K562 (cell line): ENCODE data around the gene OR4X1. TPM values are rescaled to one million over a fixed set of nuclear protein-coding genes. Genes with fewer than 3 reads are reported as not detected.

Experiments used
- ATAC-seq: fragments of 200-7000 bp; cut with Tn5 transposase; 3 replicates; pipeline ENCODE4 v1.9.1; 2020; ENCODE audit warnings: moderate library complexity
- BruUV-seq: library from RNA; stranded (reverse); fragments of 400-500 nt; replicated peaks from 2 replicates; lab custom pipeline; 2021; lab: Mats Ljungman, UMichigan
- CTCF ChIA-PET: fragments of 300-600 bp; formaldehyde crosslinking; extraction: SDS; loops from one replicate; lab custom pipeline; 2021; ENCODE audit warnings: low intra/inter-chr PET ratio; lab: Yijun Ruan, JAX
- POLR2A ChIA-PET: fragments of 300-600, 350-650 bp; sonication (Branson Sonifier 250); formaldehyde crosslinking; extraction: SDS; loops from one replicate; lab custom pipeline; 2021; ENCODE audit warnings: antibody characterized with exemption, inconsistent platforms; lab: Yijun Ruan, JAX
- DNase-seq, 4 experiments: peaks; one replicate each; pipeline versions ENCODE4 v3.0.0 to v3.0.0-alpha.2; 2011 to 2018; ENCODE audit warnings: low spot score in 3 of 4, mixed read lengths in 3 of 4; ENCODE audit errors: extremely low read depth in 1 of 4
- FAIRE-seq: peaks from 2 replicates; lab custom pipeline; 2011; peaks lifted over from hg19 to GRCh38; lab: Jason Lieb, UNC
- H2AFZ ChIP-seq: 2 replicates; pipeline ENCODE4 v1.6.0; 2011; ENCODE audit warnings: low read depth, low read length, control low read depth, inconsistent platforms
- H3K27ac ChIP-seq: fragments of 200-600 bp; 3 replicates; pipeline ENCODE4 v1.8.0; 2011; ENCODE audit warnings: low read depth, mild to moderate bottlenecking, control low read depth, inconsistent platforms, low read length, moderate library complexity, mixed read lengths; ENCODE audit errors: extremely low read depth
- H3K27me3 ChIP-seq, 2 experiments: fragments of 300-600 bp in 1 of 2; 2 replicates in 1 of 2; 3 replicates in 1 of 2; pipeline versions ENCODE4 v1.6.0 to v1.8.0; 2011; ENCODE audit warnings: inconsistent platforms in 2 of 2, low read length in 2 of 2, mild to moderate bottlenecking in 1 of 2, mixed read lengths in 1 of 2, moderate library complexity in 1 of 2; ENCODE audit not compliant: control insufficient read depth in 2 of 2, insufficient read depth in 2 of 2
- H3K36me3 ChIP-seq: fragments of 300-600 bp; 3 replicates; pipeline ENCODE4 v1.8.0; 2011; ENCODE audit warnings: mild to moderate bottlenecking, low read length, inconsistent platforms; ENCODE audit not compliant: control insufficient read depth, insufficient read depth
- H3K4me1 ChIP-seq, 2 experiments: fragments of 200-600 bp in 1 of 2; replicated peaks in 1 of 2; 2 replicates in 1 of 2; 3 replicates in 1 of 2; pipeline versions ENCODE4 v1.5.1 to v1.8.0; 2011; ENCODE audit warnings: inconsistent platforms in 2 of 2, low read length in 2 of 2, mild to moderate bottlenecking in 1 of 2, mixed read lengths in 1 of 2, moderate library complexity in 1 of 2; ENCODE audit not compliant: control insufficient read depth in 2 of 2, insufficient read depth in 2 of 2
- H3K4me2 ChIP-seq: 2 replicates; pipeline ENCODE4 v1.6.1; 2011; ENCODE audit warnings: low read length, control low read depth, inconsistent platforms, mixed read lengths; ENCODE audit not compliant: insufficient read depth
- H3K4me3 ChIP-seq: fragments of 200-600 bp; sonication (generic), shearing (Covaris generic); 2 replicates; pipeline ENCODE4 v1.5.1; 2016; ENCODE audit warnings: control low read depth, inconsistent platforms
- H3K79me2 ChIP-seq: fragments of 200-600 bp; 3 replicates; pipeline ENCODE4 v1.8.0; 2011; ENCODE audit warnings: low read length, inconsistent platforms; ENCODE audit not compliant: control insufficient read depth, insufficient read depth
- H3K9ac ChIP-seq, 2 experiments: 2 replicates each; pipeline versions ENCODE4 v1.6.0 to v1.6.1; 2011; ENCODE audit warnings: low read depth in 2 of 2, low read length in 2 of 2, control low read depth in 1 of 2, inconsistent platforms in 1 of 2, mild to moderate bottlenecking in 1 of 2, mixed read lengths in 1 of 2; ENCODE audit not compliant: insufficient read depth in 1 of 2
- H3K9me1 ChIP-seq: one replicate; pipeline ENCODE4 v1.6.0; 2011; ENCODE audit warnings: inconsistent platforms, mild to moderate bottlenecking, low read length, moderate library complexity; ENCODE audit not compliant: control insufficient read depth, insufficient read depth
- H3K9me3 ChIP-seq: replicated peaks from 2 replicates; pipeline ENCODE4 v1.5.1; 2011; ENCODE audit warnings: low read depth, low read length, inconsistent platforms; ENCODE audit not compliant: control insufficient read depth, insufficient read depth
- H4K20me1 ChIP-seq: replicated peaks from 2 replicates; pipeline ENCODE4 v1.6.1; 2011; ENCODE audit warnings: low read length, inconsistent platforms, mixed read lengths; ENCODE audit not compliant: control insufficient read depth, insufficient read depth
- DEAF1 ChIP-seq: fragments of 450-650 bp; formaldehyde crosslinking; IDR thresholded peaks from 2 replicates; pipeline ENCODE4 v1.4.0; 2020; ENCODE audit warnings: mild to moderate bottlenecking, moderate library complexity
- FOXP4 ChIP-seq: sonication (generic); formaldehyde crosslinking; IDR thresholded peaks from 2 replicates; pipeline ENCODE4 v1.8.0; 2022; ENCODE audit warnings: mild to moderate bottlenecking, missing genetic modification reagents, borderline replicate concordance
- NFE2L1 ChIP-seq: fragments of 450-650 bp; IDR thresholded peaks from 2 replicates; pipeline ENCODE4 v1.6.1; 2016; ENCODE audit warnings: missing genetic modification characterization, low read depth, mild to moderate bottlenecking, missing compliant biosample characterization, moderate library complexity, borderline replicate concordance
- SRSF1 ChIP-seq: fragments of 200-400 bp; formaldehyde crosslinking; IDR thresholded peaks from 2 replicates; pipeline ENCODE4 v1.6.1; 2017; ENCODE audit warnings: mild to moderate bottlenecking, low read depth, low read length, moderate library complexity
- ZBTB43 ChIP-seq: sonication (generic); formaldehyde crosslinking; IDR thresholded peaks from 2 replicates; pipeline ENCODE4 v1.8.0; 2023; ENCODE audit warnings: mild to moderate bottlenecking, missing genetic modification reagents
- WGBS: fragments of 100-300 bp; shearing (Covaris generic); methylation state at CpG from one replicate; pipeline ENCODE4 v1.1.6; 2016; ENCODE audit warnings: low coverage, mixed read lengths; ENCODE audit not compliant: insufficient coverage; ENCODE audit errors: missing lambda C conversion rate; 5-methylcytosine and 5-hydroxymethylcytosine counted together
- in situ Hi-C: fragments of 300-500 bp; cut with MboI; formaldehyde crosslinking; loops from 4 replicates; pipeline ENCODE4 v1.15.0; 2018; ENCODE audit warnings: inconsistent platforms, mixed read lengths
- intact Hi-C: fragments of 100-400 bp; cut with micrococcal nuclease; formaldehyde crosslinking; loops from 2 replicates; pipeline ENCODE4 v1.14.2; 2022
- polyA plus RNA-seq, 8 experiments: library from polyadenylated mRNA; depleted of rRNA in 4 of 8; stranded (reverse) in 5 of 8; unstranded in 3 of 8; fragments of >200 nt; fragmentation: Nextera tagmentation in 2 of 8; fragmentation: Illumina TruSeq in 1 of 8; extraction: Ambion mirVana in 2 of 8; extraction: Trizol in 1 of 8; gene quantifications; 2 replicates each; pipeline versions ENCODE4 v1.2.1 to v1.2.3, GENCODE V29; 2011 to 2014; ENCODE audit warnings: inconsistent platforms in 1 of 8, missing spikeins in 1 of 8
- total RNA-seq, 7 experiments: library from RNA; depleted of rRNA in 6 of 7; stranded (reverse); fragments of >200 nt in 6 of 7; fragmentation: Illumina TruSeq in 2 of 7; extraction: Trizol in 2 of 7; gene quantifications; 2 replicates each; pipeline versions ENCODE4 v1.2.1 to v1.2.3, GENCODE V29; 2011 to 2021; ENCODE audit warnings: low replicate concordance in 1 of 7
- TF ChIP-seq, protein P1 (sequence below): IDR thresholded peaks from 3 replicates; pipeline ENCODE4 v1.6.1; 2011; ENCODE audit warnings: borderline replicate concordance, mild to moderate bottlenecking; ENCODE audit not compliant: insufficient read length, insufficient read depth
- TF ChIP-seq, protein P2 (sequence below): fragments of 450-650 bp; IDR thresholded peaks from 2 replicates; pipeline ENCODE4 v1.6.1; 2016; ENCODE audit warnings: missing biosample characterization, missing genetic modification characterization

The OR4X1 gene
- total and polyA plus RNA-seq, 9 of the 15 experiments (the other 6 are each of a cell fraction or from before 2014, with no cell fraction given), result not detected

GRCh38 chr11:48272606-48273005 lies 8.9 kb downstream of the OR4X1 start:
- no peaks in the 10 kb centered on the region for H3K27me3 ChIP-seq
- H3K9ac ChIP-seq, result no peak overlapping the region
- POLR2A ChIA-PET, result interaction anchor here (0.6 to 0.7 kb wide), 2 partner anchors 395 to 502 kb away, joined by 3 to 4 read pairs; no protein-coding TSS in a partner anchor
- H3K36me3 ChIP-seq, result no peaks in the 10 kb centered on the region
- FAIRE-seq, result no peak
- no peaks in the 10 kb centered on the region for H3K79me2 ChIP-seq
- H3K4me3 ChIP-seq, result no peak overlapping the region
- H3K4me2 ChIP-seq, result no peak overlapping the region
- H3K9me3 ChIP-seq, result no peaks in the 10 kb centered on the region
- H4K20me1 ChIP-seq, result no peaks in the 10 kb centered on the region
- no peaks in the 10 kb centered on the region for H3K4me1 ChIP-seq
- no peak overlapping the region for H3K27ac ChIP-seq
- no peak for TF ChIP-seq FOXP4 (CRISPR knock-in tag)
- CTCF ChIA-PET, result no interaction called here
- in situ Hi-C loops, result no loop called here
- no peak overlapping the region for H2AFZ ChIP-seq
- WGBS, result 0% methylated on average over 1 of the region's 1 CpG
- ATAC-seq, result no peak
- no peaks in the 10 kb centered on the region for H3K9me1 ChIP-seq
- intact Hi-C loops, result no loop called here
- no peak for DNase-seq
- no TSS peak for BruUV-seq

- no peaks in the 10 kb centered on the region for H3K79me2 ChIP-seq
- no peaks in the 10 kb centered on the region for H3K4me1 ChIP-seq
- H3K9ac ChIP-seq, result no peak within 1 kb of the TSS
- in situ Hi-C loops (no loop called here), intact Hi-C loops (loop anchor here (2.0 to 10.0 kb wide), 2 partner anchors 133 to 1689 kb away; no protein-coding TSS in a partner anchor)
- no peaks in the 10 kb centered on the region for H3K9me1 ChIP-seq
- ATAC-seq, result no peak
- CTCF ChIA-PET, result no interaction called here
- no peaks in the 10 kb centered on the region for H4K20me1 ChIP-seq
- H3K4me2 ChIP-seq, result no peak within 1 kb of the TSS
- no peak within 1 kb of the TSS for H2AFZ ChIP-seq
- H3K9me3 ChIP-seq, result no peaks in the 10 kb centered on the region
- H3K27me3 ChIP-seq, result no peaks in the 10 kb centered on the region
- WGBS, result 0% methylated on average over 1 of the region's 1 CpG
- no peak within 1 kb of the TSS for H3K27ac ChIP-seq
- no peak for DNase-seq
- POLR2A ChIA-PET, result no interaction called here
- no peak for FAIRE-seq
- no peaks in the 10 kb centered on the region for H3K36me3 ChIP-seq
- no TSS peak for BruUV-seq
- no peak within 1 kb of the TSS for H3K4me3 ChIP-seq
- TF ChIP-seq SRSF1 (no peak), DEAF1 (CRISPR knock-in tag) (no peak), ZBTB43 (CRISPR knock-in tag) (no peak), NFE2L1 (tag) (no peak)
- TF ChIP-seq, protein P1, sequence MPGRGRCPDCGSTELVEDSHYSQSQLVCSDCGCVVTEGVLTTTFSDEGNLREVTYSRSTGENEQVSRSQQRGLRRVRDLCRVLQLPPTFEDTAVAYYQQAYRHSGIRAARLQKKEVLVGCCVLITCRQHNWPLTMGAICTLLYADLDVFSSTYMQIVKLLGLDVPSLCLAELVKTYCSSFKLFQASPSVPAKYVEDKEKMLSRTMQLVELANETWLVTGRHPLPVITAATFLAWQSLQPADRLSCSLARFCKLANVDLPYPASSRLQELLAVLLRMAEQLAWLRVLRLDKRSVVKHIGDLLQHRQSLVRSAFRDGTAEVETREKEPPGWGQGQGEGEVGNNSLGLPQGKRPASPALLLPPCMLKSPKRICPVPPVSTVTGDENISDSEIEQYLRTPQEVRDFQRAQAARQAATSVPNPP, result no peak
- TF ChIP-seq, protein P2, sequence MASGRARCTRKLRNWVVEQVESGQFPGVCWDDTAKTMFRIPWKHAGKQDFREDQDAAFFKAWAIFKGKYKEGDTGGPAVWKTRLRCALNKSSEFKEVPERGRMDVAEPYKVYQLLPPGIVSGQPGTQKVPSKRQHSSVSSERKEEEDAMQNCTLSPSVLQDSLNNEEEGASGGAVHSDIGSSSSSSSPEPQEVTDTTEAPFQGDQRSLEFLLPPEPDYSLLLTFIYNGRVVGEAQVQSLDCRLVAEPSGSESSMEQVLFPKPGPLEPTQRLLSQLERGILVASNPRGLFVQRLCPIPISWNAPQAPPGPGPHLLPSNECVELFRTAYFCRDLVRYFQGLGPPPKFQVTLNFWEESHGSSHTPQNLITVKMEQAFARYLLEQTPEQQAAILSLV (tag), result no peak
Observed at GRCh38 chr11:48305923-48306322, 42.3 kb downstream of the OR4X1 start, which contains the start of gene OR4S1. Gene OR4S1, plus strand, starts transcription at chr11:48306223. Its CDS starts 0 bp downstream, at chr11:48306223.
